Glomerular visceral epithelial cell (primary cell): ENCODE data around the gene POLN.
"Not testable (repeated sequence)": the region's sequence is repeated elsewhere in the genome, so short reads cannot be mapped to it uniquely, and the experiment has no call there.

Experiments
- DNase-seq: peaks from one replicate; pipeline ENCODE4 v3.0.0-alpha.2; 2016; ENCODE audit errors: extremely low spot score

The POLN gene

GRCh38 chr4:2166253-2166652 lies 75.7 kb downstream of the POLN start:
- DNase-seq: no peak

GRCh38 chr4:2165391-2165790 lies 76.5 kb downstream of the POLN start:
- DNase-seq: no peak

- no peak for DNase-seq
Observed at GRCh38 chr4:2163311-2163821, 78.6 kb downstream of the POLN start.

DNA sequence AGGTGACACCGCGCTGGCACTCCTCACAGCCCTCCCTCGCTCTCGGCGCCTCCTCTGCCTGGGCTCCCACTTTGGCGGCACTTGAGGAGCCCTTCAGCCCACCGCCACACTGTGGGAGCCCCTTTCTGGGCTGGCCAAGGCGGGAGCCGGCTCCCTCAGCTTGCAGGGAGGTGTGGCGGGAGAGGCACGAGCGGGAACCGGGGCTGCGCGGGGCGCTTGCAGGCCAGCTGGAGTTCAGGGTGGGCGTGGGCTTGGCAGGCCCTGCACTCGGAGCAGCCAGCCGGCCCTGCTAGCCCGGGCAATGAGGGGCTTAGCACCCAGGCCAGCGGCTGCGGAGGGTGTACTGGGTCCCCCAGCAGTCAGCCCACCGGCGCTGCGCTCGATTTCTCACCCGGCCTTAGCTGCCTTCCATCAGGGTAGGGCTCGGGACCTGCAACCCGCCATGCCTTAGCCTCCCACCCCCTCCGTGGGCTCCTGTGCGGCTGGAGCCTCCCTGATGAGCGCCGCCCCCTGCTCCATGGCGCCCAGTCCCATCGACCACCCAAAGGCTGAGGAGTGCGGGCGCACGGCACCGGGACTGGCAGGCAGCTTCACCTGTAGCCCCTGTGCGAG lies 80.7 kb downstream of the POLN start:
- not testable (repeated sequence) for DNase-seq

- DNase-seq: no peak
Observed at GRCh38 chr4:2159931-2160330, 82.0 kb downstream of the POLN start.

- no peak for DNase-seq
Observed at GRCh38 chr4:2155246-2155645, 86.7 kb downstream of the POLN start.

DNA sequence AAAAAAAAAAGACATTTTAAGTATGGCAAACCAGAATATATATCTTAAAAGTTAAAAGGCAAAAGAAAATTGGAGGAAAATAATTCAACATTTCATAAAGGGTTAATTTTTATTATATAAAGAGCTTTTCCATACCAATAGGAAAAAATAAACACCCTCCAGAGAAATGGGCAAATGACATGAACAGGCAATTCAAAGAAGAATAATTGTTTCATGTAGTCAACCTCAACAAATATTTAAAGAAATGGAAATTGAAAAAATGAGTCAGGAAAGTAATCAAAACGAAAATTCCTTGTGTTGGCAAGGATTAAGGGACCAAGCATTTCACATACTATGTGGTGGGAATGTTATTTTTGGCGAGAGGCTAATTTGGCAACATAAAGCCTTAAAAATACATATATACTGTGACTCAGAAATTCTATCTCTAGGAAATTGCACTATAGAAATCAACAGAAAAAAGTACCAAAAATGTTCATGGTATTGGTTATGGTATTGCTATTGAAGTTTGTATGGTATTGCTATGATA lies 87.6 kb downstream of the POLN start:
- DNase-seq: no peak

DNA sequence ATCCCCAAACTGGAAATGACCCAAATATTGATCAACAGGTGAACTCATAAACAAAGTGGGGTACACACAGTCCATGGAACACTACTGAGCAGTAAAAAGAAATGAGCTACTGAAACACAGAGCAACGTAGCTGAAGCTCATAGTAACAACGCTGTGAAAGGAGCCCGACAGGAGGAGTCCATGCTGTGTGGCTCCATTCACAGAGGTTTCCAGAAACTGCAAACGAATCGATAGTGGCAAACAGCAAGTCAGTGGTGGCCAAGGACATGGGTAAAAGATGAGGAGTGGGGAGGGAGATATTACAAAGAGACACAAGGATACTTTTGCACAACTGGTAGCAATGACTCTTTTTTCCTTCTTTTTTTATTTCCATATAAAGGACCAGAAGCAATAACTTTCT lies 90.4 kb downstream of the POLN start:
- DNase-seq: no peak

DNA sequence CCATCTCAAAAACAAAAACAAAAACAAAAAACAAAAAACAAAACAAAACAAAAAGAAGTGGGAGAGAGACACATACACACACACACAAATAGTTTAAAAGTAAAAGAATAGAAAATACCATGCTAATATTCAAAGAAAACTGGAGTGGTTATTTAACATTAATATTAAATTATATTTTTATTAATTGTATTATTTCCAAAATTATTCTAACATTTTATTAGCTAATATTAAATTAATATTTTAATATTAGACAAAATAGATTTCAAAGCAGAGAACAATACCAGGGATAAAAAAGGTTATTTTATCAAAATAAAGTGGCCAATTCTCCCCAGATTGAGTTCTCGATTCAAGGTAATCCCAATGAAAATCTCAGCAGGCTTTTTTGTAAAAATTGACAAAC lies 91.8 kb downstream of the POLN start:
- DNase-seq: no peak

DNA sequence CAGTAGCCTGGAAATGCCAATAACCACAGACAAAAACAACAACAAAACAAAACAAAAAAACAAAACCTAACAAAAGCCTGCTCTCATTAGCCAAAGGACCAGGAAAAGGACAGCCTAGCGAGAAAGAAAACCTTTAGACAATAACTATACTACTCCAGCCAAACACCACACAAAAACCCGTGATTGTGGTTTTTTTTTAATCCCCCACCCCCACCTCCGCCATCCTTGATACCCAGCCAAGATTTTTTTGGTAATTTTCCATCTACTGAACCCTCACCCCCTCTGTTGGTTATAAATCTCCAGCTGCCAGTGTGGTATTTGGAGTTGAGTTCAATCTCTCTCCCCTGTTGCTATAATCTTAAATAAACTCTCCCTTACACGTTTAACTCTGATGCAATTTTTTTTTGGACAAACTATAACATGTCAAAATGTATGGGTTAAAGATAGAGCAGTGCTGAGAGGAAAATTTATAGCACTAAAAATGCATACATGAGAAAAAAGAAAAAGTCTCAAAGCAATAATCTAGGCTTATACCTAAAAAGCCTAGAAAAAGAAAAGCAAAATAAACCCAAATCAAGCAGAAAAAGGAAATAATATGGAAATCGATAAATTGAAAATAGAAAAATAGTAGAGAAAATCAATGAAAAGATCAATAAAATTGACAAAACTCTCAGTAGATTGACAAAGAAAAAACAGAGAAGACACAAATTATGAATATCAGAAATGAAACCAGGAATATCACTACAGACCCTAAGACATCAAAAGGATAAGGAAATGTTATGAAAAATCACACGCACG lies 99.1 kb downstream of the POLN start:
- DNase-seq: no peak

DNA sequence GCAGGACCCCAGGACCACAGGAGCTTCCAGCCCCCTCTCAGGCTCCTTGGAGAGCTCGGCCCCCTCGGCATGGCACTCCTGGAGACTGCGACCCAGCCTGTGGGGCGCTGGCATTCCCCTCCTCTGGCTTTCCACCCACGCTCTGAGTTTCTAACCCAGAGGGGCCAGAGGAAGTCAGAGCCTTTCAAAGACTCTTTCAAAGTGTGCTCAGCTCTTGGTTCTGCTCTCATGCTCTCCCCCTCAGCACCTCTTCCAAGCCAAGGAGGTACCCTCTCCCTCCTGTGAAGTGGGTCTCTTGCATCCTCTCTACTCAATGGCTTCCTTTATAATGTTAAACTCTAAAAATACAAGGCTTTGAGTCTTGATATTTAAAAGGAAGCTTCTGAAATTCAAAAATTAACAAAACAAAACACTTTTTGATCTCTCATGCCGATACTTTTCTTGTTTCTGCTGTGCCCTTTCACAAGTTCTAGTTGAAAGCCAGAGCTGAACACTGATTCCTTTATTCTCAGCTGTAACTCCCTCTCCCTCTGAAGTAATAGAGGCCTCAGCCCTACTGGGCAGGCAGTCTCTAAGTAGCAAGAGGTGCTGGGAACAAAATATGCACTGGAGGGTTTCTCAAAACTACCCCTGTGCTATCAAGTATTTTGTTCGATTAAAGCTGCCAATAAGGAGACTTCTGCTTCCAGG lies 100.0 kb downstream of the POLN start:
- no peak for DNase-seq

GRCh38 chr4:2141022-2141761 lies 100.7 kb downstream of the POLN start:
- DNase-seq: no peak

GRCh38 chr4:2138846-2139500 lies 102.9 kb downstream of the POLN start:
- DNase-seq: no peak

GRCh38 chr4:2136726-2137125 lies 105.2 kb downstream of the POLN start:
- no peak for DNase-seq

- peak; percentile 24 for DNase-seq
Observed at GRCh38 chr4:2135083-2135482, 106.8 kb downstream of the POLN start.

DNA sequence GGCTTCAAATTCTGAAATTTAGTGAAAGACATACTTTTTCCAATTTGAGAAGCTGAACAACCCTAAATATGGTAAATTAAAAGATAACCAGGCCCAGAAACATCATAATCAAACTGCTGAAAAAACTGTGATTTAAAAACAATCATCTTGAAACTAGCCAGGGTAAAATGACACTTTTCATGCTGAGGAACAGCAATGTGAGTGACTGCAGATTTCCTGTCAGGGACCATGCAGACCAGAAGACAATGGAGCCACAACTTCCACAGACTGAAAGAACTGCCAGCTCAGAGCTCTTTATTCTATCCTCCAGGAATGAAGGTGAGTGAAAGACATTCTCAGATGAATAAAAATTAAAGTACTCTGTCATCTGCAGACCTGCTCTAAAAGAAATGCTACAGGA lies 109.5 kb downstream of the POLN start:
- no peak for DNase-seq

DNA sequence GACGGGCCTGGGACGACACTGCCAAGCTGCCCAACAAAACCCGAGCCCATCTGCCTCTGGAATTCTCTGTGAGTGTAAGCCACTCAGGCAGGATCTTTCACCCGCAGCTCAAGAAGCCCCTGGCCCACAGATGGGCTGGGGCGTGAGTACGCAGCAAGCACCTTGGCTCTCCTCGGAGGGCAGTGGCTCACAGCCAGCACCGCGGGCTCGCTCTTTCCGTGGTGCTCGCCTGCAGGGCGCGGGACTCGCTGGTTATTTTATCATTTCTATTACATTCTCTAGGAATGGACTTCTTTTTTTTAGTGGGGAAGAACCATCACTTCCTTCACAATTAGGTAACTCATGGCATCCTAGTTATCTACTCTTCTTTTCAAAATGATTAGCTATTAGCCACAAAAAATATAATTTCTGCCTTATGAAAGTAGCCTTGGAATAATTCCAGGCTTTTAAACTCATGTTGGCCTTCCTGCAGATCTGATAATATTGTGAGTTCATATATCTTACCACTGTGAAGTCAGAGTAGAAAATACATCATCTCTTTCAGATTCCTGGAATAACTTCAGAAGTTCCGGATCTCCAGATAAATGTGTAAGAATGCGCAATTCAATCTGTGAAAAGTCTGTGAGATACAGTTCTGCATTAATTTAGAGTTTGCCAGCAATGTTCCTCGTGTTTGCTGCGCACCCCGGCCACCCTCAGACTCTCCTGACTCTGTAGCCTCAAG lies 114.2 kb downstream of the POLN start:
- no peak for DNase-seq

GRCh38 chr4:2126309-2127043 lies 115.4 kb downstream of the POLN start:
- DNase-seq: no peak

GRCh38 chr4:2125831-2126230 lies 116.1 kb downstream of the POLN start:
- no peak for DNase-seq

GRCh38 chr4:2125023-2125422 lies 116.9 kb downstream of the POLN start:
- DNase-seq: no peak
